Measurements from ENCODE around the gene ASPHD2.

The ASPHD2 gene

GRCh38 chr22:26414347-26414746, 14.7 kb upstream of the ASPHD2 start:
- H3K9me3 ChIP-seq (ENCODE audit: severe bottlenecking) = no peaks in the 10 kb centered on the region
- no peak overlapping the region for H3K4me3 ChIP-seq (ENCODE audit: severe bottlenecking)
- no peak for TF ChIP-seq CTCF (IDR thresholded peaks at IDR 0.05; ENCODE audit: poor library complexity, severe bottlenecking)
- ATAC-seq (ENCODE audit: low read depth) (no peak), DNase-seq (ENCODE audit: low spot score) (no peak)
- H3K27me3 ChIP-seq (ENCODE audit: insufficient read depth, poor library complexity, severe bottlenecking) = no peaks in the 10 kb centered on the region
- peaks cover 20% of the 10 kb centered on the region for H3K4me1 ChIP-seq (ENCODE audit: insufficient read depth, poor library complexity, severe bottlenecking)
- H3K36me3 ChIP-seq (ENCODE audit: low read depth) = no peaks in the 10 kb centered on the region
- no peak overlapping the region for H3K27ac ChIP-seq (ENCODE audit: poor library complexity, severe bottlenecking)

GRCh38 chr22:26416256-26416655, 12.8 kb upstream of the ASPHD2 start:
- no peak for TF ChIP-seq CTCF (IDR thresholded peaks at IDR 0.05; ENCODE audit: poor library complexity, severe bottlenecking)
- no peak for DNase-seq (ENCODE audit: low spot score)
- H3K9me3 ChIP-seq (ENCODE audit: severe bottlenecking) = no peaks in the 10 kb centered on the region
- H3K27ac ChIP-seq (ENCODE audit: poor library complexity, severe bottlenecking) = peak overlapping the region; percentile 92
- H3K4me3 ChIP-seq (ENCODE audit: severe bottlenecking) = no peak overlapping the region
- ATAC-seq (ENCODE audit: low read depth) = peak; percentile 56
- peaks cover 20% of the 10 kb centered on the region for H3K4me1 ChIP-seq (ENCODE audit: insufficient read depth, poor library complexity, severe bottlenecking)
- no peaks in the 10 kb centered on the region for H3K27me3 ChIP-seq (ENCODE audit: insufficient read depth, poor library complexity, severe bottlenecking)
- H3K36me3 ChIP-seq (ENCODE audit: low read depth) = no peaks in the 10 kb centered on the region

- DNase-seq (ENCODE audit: low spot score) (peak; percentile 85), ATAC-seq (ENCODE audit: low read depth) (peak; percentile 96)
- Histone ChIP-seq H3K36me3 (ENCODE audit: low read depth) (no peaks in the 10 kb centered on the region), H3K4me3 (ENCODE audit: severe bottlenecking) (no peak overlapping the region), H3K27ac (ENCODE audit: poor library complexity, severe bottlenecking) (peak overlapping the region; percentile 92), H3K27me3 (ENCODE audit: insufficient read depth, poor library complexity, severe bottlenecking) (no peaks in the 10 kb centered on the region), H3K9me3 (ENCODE audit: severe bottlenecking) (no peaks in the 10 kb centered on the region), H3K4me1 (ENCODE audit: insufficient read depth, poor library complexity, severe bottlenecking) (peaks cover 20% of the 10 kb centered on the region)
- TF ChIP-seq CTCF (IDR thresholded peaks at IDR 0.05; ENCODE audit: poor library complexity, severe bottlenecking) = no peak
Measured at GRCh38 chr22:26416670-26417276, 12.3 kb upstream of the ASPHD2 start.

GRCh38 chr22:26417406-26417805, 11.7 kb upstream of the ASPHD2 start:
- TF ChIP-seq CTCF (IDR thresholded peaks at IDR 0.05; ENCODE audit: poor library complexity, severe bottlenecking) = no peak
- 0 out of 3 replicates have a peak, but pooled peaks have one; percentile 5 for ATAC-seq (ENCODE audit: low read depth)
- no peaks in the 10 kb centered on the region for H3K27me3 ChIP-seq (ENCODE audit: insufficient read depth, poor library complexity, severe bottlenecking)
- H3K4me1 ChIP-seq (ENCODE audit: insufficient read depth, poor library complexity, severe bottlenecking) = peaks cover 20% of the 10 kb centered on the region
- no peak overlapping the region for H3K4me3 ChIP-seq (ENCODE audit: severe bottlenecking)
- peak overlapping the region; percentile 92 for H3K27ac ChIP-seq (ENCODE audit: poor library complexity, severe bottlenecking)
- no peaks in the 10 kb centered on the region for H3K9me3 ChIP-seq (ENCODE audit: severe bottlenecking)
- H3K36me3 ChIP-seq (ENCODE audit: low read depth) = no peaks in the 10 kb centered on the region
- no peak for DNase-seq (ENCODE audit: low spot score)

GRCh38 chr22:26418620-26419019, 10.4 kb upstream of the ASPHD2 start:
- ATAC-seq (ENCODE audit: low read depth) (no peak), DNase-seq (ENCODE audit: low spot score) (no peak)
- Histone ChIP-seq H3K36me3 (ENCODE audit: low read depth) (no peaks in the 10 kb centered on the region), H3K27me3 (ENCODE audit: insufficient read depth, poor library complexity, severe bottlenecking) (no peaks in the 10 kb centered on the region), H3K27ac (ENCODE audit: poor library complexity, severe bottlenecking) (peak overlapping the region; percentile 92), H3K9me3 (ENCODE audit: severe bottlenecking) (peaks cover 6% of the 10 kb centered on the region), H3K4me3 (ENCODE audit: severe bottlenecking) (no peak overlapping the region), H3K4me1 (ENCODE audit: insufficient read depth, poor library complexity, severe bottlenecking) (peaks cover 20% of the 10 kb centered on the region)
- no peak for TF ChIP-seq CTCF (IDR thresholded peaks at IDR 0.05; ENCODE audit: poor library complexity, severe bottlenecking)

All from RWPE2 (cell line).